HG03460 (cell line): ENCODE measurements around the gene MESP1.

Experiments used
- ATAC-seq: cut with Tn5 transposase; IDR thresholded peaks from one replicate; pipeline ENCODE4 v1.9.1; 2021; ENCODE audit not compliant: unreplicated experiment

Gene MESP1

DNA sequence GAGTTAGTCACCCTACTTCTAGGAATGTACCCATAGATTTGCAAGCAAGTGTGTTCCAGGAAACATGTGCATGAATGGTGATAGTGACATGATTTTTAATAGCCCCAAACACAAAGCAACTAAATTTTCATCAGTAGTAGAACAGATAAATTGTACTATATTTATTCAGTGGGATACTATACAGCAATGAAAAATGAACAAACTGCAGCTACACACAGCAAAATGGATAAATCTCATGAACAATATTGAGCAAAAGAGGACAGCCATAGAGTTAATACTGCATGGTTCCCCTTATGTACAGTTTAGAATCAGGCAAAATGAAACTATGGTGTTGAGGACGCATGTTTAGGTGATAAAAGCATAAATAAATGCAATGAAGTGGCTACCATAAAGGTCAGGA is 26.0 kb downstream of the MESP1 start:
- no peak for ATAC-seq

DNA sequence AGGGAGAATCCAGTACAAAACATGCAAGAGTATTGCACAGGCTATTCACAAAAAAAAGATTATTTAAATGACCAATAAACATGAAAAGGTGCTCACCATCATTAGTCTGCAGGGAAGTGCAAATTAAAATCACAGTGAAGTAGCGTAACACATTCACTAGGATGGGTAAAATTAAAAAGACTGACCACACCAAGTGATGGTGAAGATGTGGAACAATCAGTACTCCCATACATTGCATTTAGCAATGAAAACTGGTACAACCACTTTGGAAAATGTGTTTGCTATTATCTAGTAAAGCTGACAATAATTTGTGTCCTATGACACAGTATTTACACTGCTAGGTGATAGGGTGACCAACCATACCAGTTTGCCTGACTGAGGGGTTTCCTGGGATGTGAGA is 26.4 kb downstream of the MESP1 start:
- no peak for ATAC-seq

DNA sequence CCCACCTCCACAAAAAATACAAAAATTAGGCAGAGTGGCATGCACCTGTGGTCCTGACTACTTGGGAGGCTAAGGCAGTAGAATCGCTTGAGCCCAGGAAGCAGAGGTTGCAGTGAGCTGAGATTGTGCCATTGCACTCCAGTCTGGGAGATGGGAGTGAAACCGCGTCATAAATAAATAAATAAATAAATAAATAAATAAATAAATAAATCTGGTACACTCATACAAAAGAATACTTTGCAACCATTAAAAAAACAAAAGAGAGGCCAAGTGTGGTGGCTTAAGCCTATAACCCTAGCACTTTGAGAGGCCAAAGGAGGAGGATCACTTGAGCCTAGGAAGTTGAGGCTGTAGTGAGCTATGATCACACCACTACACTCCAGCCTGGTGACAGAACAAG is 28.0 kb downstream of the MESP1 start:
- ATAC-seq: no peak

DNA sequence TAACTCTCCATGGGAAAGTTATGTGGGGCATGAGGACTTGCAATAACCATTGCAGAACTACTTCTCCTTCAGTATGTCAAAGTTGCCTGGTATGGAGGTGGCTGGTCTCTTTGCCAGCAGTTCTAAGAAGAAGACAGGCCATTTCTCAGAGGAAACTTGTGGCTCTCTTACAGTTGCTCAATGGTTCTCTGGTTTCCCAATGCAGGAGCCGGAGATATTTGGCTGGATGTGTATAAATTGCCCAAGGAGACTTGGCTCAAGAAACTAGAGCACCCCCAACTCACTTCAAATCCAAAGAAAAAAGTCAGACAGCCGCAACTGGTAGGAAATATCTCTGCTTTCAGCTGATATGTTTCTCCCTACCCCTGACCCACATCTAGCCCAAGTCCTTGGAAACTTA is 36.3 kb downstream of the MESP1 start:
- no peak for ATAC-seq

DNA sequence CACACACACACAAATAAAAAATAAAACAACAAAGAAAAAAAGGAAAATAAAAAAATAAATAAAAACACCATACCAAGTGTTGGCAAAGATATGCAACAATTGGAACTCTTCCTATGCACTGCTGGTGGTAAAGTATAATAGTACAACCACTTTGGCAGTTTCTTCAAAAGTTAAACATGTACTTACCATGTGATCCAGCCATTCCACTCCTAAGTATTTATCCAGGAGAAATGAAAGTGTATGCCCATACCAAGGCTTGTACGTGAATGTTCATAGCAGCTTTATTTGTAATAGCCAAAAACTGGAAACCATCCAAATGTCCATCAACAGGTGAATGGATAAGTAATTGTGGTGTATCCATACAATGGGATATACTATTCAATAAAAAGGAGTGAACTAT is 43.5 kb downstream of the MESP1 start:
- ATAC-seq: no peak

DNA sequence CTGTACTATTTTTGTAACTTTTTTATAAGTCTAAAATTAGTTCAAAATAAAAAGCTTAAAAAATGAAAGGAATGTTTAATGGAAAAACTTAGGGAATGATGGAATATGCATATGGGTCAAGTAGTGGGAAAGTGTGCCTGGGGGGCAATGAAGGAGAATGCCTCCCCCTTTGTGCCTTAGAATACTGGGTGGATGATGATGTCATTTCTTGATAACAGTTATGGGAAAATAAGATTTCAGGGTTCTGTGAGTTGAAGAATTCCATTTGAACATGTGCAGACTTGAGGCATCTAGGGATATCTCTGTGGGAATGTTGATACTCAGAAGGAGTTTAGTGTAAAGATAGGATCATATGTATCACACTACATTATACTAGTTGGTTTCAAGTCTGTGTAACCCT is 46.6 kb downstream of the MESP1 start:
- no peak for ATAC-seq
